Epithelial cell of prostate (primary cell): ENCODE results near the gene TMEM125.

Source experiments
- DNase-seq: peaks from one replicate; pipeline ENCODE4 v3.0.0-alpha.2; 2011; ENCODE audit warnings: low read depth, low spot score
- H3K27ac ChIP-seq: fragments of 450-650 bp; 2 replicates; pipeline ENCODE4 v1.5.1; 2017; ENCODE audit warnings: mild to moderate bottlenecking

The TMEM125 gene

GRCh38 chr1:43272576-43273571, 3.1 kb downstream of the TMEM125 start:
- no peak overlapping the region for H3K27ac ChIP-seq
- no peak for DNase-seq

DNA sequence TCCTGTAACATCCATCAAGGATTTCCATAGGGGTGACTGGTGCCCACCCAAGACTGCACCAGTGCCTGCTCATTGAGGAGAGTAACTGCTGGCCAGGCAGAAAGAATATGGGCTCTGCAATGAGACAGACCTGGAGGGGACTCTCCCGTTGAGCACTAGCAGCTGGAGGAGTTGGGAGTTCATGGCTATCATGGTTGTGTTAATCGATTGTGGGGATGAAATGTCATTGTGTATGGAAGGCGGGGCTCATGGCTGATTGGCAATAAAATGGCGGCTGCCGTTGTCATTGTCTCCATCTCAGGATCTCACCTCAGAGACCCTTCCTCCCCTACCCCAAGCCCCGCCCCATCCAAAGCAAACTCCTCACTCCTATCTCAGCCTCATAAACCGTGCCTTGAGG, 3.9 kb downstream of the TMEM125 start:
- peak overlapping the region; percentile 48 for H3K27ac ChIP-seq
- no peak for DNase-seq

DNA sequence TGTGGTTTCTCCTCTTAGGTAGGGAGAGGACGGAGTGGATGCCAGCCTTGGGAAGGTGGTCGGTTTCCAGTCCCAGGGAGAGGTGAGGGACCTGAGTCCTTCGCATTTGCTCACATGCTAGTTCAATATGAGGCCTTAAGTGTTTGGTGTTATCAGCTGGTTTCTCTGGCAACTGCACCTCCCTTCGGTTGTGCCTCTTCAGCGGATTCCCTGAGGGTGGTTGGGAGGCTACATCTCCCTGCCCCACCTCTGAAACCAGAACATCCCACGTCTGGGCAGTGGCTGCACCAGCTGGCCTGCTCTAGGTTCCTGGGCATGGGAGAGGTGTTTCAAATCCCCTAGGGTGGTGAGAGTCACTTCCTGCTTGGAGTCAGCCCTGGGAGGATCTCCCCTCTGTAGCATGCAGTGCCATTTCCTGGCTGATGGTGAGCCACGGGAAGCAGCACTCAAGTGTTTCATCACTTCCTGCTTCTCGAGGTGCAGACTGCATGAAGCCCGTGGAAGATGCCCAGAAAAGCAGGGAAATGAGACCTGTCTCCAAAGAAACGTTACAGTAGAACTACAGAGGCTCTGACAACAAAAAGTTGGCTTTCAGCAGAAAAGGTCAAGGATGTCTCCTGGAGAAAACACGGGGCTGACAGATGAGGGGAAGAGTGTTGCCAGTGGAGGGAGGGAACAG, 4.5 kb downstream of the TMEM125 start:
- peak overlapping the region; percentile 48 for H3K27ac ChIP-seq
- no peak for DNase-seq

- no peak for DNase-seq
- H3K27ac ChIP-seq = peak overlapping the region; percentile 48
Measured at GRCh38 chr1:43274804-43275180, 5.0 kb downstream of the TMEM125 start.

DNA sequence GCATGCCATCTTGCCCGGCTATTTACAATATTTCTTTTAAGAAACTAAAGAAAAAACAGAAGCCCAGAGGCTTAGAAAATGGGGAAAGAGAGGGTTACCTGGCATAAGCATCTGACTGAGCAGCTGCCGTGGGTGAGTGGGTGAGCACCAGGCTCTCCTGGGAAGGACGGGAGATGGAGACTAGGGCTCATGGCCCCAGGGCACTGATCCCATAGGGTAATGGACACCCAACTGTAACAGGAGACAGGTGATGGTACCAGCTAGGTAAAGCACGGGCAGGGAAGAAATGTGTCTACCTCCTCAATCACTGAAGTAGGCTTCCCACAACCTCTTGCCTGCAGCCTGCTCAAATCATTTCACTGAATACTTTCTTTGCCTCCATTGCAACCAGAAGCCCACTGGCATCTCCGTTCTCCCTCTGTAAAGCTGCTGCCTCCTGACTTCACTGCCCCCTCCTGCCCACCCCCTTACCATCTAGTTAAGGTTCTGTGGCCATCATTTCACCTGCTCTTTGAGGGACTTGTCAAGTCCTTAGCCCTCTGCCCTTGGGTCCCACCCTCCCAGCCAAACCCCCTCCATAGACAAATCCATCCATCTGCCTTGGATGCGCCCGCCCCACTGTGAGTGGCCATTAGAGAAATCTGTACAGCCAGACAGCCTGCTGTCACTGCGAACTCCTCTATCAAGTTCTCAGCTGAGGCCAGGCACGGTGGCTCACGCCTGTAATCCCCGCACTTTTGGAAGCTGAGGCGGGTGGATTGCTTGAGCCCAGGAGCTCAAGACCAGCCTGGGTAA, 6.2 kb downstream of the TMEM125 start:
- no peak overlapping the region for H3K27ac ChIP-seq
- no peak for DNase-seq

DNA sequence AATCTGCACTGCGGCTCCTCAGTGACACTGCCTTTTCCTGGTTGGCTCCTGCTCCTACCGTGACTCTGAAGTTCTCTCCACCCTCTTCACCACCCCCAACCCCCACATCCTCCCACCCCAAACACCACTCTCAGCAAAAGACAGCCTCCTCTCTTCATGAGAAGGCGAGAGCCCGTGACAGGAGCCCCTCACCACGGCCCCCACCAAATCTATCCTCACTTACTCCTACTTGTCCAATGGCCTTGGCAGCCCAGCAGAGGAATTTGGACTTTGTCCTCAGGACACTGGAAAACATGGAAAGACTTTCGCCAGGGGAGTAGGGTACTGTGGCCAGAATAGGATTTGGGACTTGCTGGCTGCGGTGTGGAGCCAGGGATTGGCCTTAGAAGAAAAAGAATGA, 6.9 kb downstream of the TMEM125 start:
- no peak for DNase-seq
- H3K27ac ChIP-seq = no peak overlapping the region

- no peak overlapping the region for H3K27ac ChIP-seq
- no peak for DNase-seq
Measured at GRCh38 chr1:43277116-43277876, 7.5 kb downstream of the TMEM125 start.

GRCh38 chr1:43279161-43279560, 9.4 kb downstream of the TMEM125 start:
- H3K27ac ChIP-seq = no peak overlapping the region
- no peak for DNase-seq

- H3K27ac ChIP-seq = no peak overlapping the region
- DNase-seq = no peak
Measured at GRCh38 chr1:43279666-43280065, 9.9 kb downstream of the TMEM125 start.

GRCh38 chr1:43280692-43281091, 10.9 kb downstream of the TMEM125 start:
- H3K27ac ChIP-seq = no peak overlapping the region
- DNase-seq = no peak

DNA sequence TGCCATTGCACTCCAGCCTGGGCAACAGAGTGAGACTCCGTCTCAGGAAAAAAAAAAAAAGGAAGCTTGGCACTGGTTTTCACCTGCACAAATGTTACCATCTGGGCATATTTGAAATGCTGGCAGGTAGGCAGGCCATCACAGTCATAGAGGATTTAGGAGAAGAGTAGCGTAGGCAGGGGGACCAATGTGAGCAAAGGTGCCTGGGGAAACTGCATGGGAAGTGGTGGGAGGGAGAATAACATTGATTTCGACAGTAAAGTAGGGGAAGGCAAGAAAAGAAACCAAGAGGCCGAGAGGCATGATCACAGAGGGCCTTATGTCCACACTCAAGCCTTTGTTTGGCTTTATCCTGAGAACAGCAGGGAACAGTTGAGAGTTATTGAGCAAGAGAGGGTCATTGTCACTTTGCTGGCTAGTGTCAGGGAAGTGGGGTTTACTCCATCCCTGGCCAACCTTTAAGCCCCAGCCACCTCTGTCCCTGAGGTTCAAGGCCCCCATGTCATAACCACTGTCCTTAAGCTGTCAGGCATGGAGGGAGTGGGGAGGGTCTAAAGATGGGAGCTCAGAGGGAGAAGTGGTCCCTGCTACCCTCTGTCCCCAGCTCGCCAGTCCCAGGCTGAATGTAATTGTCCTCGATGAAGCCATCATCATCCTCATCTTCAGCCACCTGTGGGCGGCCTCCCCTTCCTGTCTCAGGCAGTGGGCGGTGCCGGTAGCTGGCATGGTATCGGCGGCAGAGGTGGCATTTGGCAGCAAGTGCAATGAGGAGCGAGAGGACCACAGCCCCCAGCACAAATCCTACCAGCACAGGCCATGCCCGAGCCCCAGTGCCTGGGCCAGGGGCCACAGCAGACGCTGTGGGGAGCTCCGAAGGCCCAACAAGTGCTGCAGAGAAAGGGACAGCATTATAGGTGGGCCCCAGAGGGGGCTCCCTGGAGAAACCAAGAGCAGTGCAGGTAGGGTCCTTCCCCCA, 12.7 kb downstream of the TMEM125 start:
- no peak overlapping the region for H3K27ac ChIP-seq
- no peak for DNase-seq

DNA sequence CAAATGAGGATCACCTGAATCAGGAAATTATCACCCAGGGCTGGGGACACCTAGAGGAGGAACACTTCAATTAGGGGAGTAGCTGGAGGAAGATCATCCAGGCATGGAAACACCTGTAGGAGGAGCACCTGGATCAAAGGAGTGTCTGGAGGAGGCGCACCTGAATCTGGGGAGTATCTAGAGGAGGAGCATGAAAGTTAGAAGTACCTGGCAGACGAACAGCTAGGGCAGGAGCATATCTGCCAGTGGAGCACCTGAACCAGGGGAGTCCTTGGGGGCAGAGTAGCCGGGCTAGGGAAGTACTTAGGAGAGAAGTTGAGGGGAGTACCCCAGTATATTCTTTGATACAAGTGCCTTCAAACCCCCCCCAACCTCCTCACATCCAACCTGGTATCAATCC, 14.3 kb downstream of the TMEM125 start:
- no peak overlapping the region for H3K27ac ChIP-seq
- no peak for DNase-seq

- no peak for DNase-seq
- peak overlapping the region; percentile 45 for H3K27ac ChIP-seq
Measured at GRCh38 chr1:43284546-43285110, 14.8 kb downstream of the TMEM125 start.

- H3K27ac ChIP-seq = peak within 1 kb of the TSS; percentile 45
- peak; percentile 45 for DNase-seq
Measured at GRCh38 chr1:43285269-43285990, 15.6 kb downstream of the TMEM125 start, which contains the start of gene C1orf210. Gene C1orf210, minus strand, starts transcription at chr1:43285581. Its CDS starts 2,311 bp downstream, at chr1:43283270.

DNA sequence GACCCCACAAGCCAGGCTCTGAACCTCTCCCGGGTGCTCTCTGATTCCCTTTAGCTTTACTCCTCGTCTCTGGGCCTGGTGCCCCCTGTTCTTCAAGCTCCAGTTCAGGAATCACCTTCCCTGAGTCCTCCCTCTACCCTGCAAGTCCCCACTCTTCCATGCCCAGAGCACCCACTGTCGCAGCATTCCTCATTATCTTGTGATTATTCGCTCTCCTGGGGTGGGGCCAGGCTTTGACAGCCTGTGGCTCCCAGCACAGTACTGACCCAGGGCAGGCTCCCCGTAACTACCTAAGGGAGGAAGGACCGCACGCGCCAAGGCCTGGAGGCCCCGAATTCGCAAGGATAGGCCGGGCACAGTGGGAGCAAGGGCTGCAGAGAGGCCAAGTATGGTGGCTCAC, 16.3 kb downstream of the TMEM125 start:
- H3K27ac ChIP-seq = no peak overlapping the region
- DNase-seq = no peak

DNA sequence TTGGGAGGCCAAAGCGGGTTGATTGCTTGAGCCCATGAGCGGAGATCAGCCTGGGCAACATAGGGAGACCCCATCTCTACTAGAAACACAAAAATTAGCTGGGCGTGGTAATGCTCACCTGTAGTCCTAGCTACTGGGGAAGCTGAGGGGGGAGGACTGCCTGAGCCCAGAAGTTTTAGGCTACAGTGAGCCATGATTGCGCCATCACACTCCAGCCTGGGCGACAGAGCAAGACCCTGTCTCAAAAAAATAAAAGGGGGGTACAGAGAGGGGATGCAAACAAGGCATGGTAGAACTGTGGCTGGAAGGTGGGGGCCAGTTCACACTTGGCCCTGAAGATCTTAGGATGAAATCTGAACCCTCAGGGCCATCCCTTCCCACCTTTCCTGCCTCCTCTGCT, 16.8 kb downstream of the TMEM125 start:
- no peak overlapping the region for H3K27ac ChIP-seq
- DNase-seq = no peak

DNA sequence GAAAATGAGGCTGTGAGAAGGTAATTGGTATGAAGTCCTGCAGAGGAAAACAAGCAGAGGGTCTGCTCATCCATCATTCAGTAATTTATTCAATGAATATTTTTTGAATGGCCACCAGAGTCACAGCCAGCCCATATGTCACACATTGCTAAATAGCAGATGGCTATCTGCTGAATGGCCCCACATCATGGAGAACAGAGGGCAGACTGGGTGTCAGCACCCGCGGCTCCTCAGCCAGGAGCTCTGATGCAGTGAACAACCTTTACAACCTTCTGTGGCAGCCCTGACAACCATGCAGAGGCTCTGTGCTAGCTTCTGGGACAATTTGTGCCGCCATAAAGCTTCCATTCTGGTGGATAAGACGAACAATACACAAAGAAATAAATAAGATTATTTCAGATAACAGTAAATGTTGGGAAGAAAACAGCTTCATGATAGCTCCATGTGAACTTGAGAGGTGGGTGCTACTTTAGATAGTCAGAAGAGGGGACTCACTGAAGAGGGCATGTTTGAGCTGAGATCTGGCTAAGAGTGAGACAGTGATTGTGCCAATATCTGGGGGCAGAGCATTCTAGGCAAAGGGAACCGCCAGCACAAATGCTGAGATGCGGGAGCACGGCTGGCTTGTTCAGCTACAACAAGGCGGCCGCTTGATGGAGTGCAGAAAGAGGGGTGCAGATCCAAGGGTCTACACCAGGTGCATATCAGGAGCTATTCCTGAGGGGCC, 18.4 kb downstream of the TMEM125 start:
- no peak overlapping the region for H3K27ac ChIP-seq
- no peak for DNase-seq
